Liver (tissue), 3 donors: ENCODE results near the gene RPS6KB1.
"Not testable (repeated sequence)": the region's sequence is repeated elsewhere in the genome, so short reads cannot be mapped to it uniquely, and the experiment has no call there.

Experiments
- FOXA2 ChIP-seq: IDR thresholded peaks from 2 replicates; pipeline ENCODE4 v1.6.1; 2016; ENCODE audit warnings: antibody characterized with exemption
- GABPA ChIP-seq, 2 donors: IDR thresholded peaks in 1 of 2; conservative IDR thresholded peaks in 1 of 2; 2 replicates each; pipeline ENCODE4 v1.6.1; 2016; ENCODE audit warnings: antibody characterized with exemption in 2 of 2, mild to moderate bottlenecking in 1 of 2, moderate library complexity in 1 of 2
- MAX ChIP-seq: IDR thresholded peaks from 2 replicates; pipeline ENCODE4 v1.6.1; 2016; ENCODE audit warnings: antibody characterized with exemption
- RXRA ChIP-seq, 2 donors: IDR thresholded peaks; 2 replicates each; pipeline ENCODE4 v1.6.1; 2017 to 2018; ENCODE audit warnings: antibody characterized with exemption in 2 of 2, mild to moderate bottlenecking in 1 of 2
- SP1 ChIP-seq: IDR thresholded peaks from 2 replicates; pipeline ENCODE4 v1.6.1; 2018; ENCODE audit warnings: antibody characterized with exemption, mild to moderate bottlenecking
- TAF1 ChIP-seq: conservative IDR thresholded peaks from 2 replicates; pipeline ENCODE4 v1.6.1; 2016; ENCODE audit warnings: antibody characterized with exemption, mild to moderate bottlenecking
- ZBTB33 ChIP-seq: IDR thresholded peaks from 2 replicates; pipeline ENCODE4 v1.6.1; 2016; ENCODE audit warnings: antibody characterized with exemption
- TF ChIP-seq, protein P1 (sequence below): fragments of 150-350 bp; IDR thresholded peaks from 2 replicates; pipeline ENCODE4 v1.5.1; 2017; ENCODE audit warnings: improper control_type of control experiment, low read depth, low read length; ENCODE audit not compliant: missing input control
- TF ChIP-seq, protein P2 (sequence below): IDR thresholded peaks from 2 replicates; pipeline ENCODE4 v1.6.1; 2016; ENCODE audit warnings: antibody characterized with exemption, mild to moderate bottlenecking
- donor health status: healthy.
- donor health status: healthy.

GRCh38 chr17:59850311-59850710 lies 42.6 kb upstream of the RPS6KB1 start:
- TF ChIP-seq MAX; FOXA2; GABPA (IDR thresholded peaks at IDR 0.05 in 1 of 2, conservative IDR thresholded peaks at IDR 0.05 in 1 of 2); SP1; ZBTB33; TAF1; RXRA (IDR thresholded peaks at IDR 0.05): not testable (repeated sequence)
- TF ChIP-seq, protein P1, sequence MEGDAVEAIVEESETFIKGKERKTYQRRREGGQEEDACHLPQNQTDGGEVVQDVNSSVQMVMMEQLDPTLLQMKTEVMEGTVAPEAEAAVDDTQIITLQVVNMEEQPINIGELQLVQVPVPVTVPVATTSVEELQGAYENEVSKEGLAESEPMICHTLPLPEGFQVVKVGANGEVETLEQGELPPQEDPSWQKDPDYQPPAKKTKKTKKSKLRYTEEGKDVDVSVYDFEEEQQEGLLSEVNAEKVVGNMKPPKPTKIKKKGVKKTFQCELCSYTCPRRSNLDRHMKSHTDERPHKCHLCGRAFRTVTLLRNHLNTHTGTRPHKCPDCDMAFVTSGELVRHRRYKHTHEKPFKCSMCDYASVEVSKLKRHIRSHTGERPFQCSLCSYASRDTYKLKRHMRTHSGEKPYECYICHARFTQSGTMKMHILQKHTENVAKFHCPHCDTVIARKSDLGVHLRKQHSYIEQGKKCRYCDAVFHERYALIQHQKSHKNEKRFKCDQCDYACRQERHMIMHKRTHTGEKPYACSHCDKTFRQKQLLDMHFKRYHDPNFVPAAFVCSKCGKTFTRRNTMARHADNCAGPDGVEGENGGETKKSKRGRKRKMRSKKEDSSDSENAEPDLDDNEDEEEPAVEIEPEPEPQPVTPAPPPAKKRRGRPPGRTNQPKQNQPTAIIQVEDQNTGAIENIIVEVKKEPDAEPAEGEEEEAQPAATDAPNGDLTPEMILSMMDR, result not testable (repeated sequence)
- TF ChIP-seq, protein P2, sequence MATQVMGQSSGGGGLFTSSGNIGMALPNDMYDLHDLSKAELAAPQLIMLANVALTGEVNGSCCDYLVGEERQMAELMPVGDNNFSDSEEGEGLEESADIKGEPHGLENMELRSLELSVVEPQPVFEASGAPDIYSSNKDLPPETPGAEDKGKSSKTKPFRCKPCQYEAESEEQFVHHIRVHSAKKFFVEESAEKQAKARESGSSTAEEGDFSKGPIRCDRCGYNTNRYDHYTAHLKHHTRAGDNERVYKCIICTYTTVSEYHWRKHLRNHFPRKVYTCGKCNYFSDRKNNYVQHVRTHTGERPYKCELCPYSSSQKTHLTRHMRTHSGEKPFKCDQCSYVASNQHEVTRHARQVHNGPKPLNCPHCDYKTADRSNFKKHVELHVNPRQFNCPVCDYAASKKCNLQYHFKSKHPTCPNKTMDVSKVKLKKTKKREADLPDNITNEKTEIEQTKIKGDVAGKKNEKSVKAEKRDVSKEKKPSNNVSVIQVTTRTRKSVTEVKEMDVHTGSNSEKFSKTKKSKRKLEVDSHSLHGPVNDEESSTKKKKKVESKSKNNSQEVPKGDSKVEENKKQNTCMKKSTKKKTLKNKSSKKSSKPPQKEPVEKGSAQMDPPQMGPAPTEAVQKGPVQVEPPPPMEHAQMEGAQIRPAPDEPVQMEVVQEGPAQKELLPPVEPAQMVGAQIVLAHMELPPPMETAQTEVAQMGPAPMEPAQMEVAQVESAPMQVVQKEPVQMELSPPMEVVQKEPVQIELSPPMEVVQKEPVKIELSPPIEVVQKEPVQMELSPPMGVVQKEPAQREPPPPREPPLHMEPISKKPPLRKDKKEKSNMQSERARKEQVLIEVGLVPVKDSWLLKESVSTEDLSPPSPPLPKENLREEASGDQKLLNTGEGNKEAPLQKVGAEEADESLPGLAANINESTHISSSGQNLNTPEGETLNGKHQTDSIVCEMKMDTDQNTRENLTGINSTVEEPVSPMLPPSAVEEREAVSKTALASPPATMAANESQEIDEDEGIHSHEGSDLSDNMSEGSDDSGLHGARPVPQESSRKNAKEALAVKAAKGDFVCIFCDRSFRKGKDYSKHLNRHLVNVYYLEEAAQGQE, result not testable (repeated sequence)
